ENCODE data around the gene TMEM235. TPM values are rescaled to one million over a fixed set of nuclear protein-coding genes. Genes with fewer than 3 reads are reported as not detected.

TMEM235 gene
- total and polyA plus RNA-seq, 9 of the 15 experiments (the other 6 are each of a cell fraction or from before 2014, with no cell fraction given), result not detected

GRCh38 chr17:78264590-78264989, 33.2 kb downstream of the TMEM235 start:
- H3K4me1 ChIP-seq (replicated peaks in 1 of 2; ENCODE audit: control insufficient read depth in 2 of 2, insufficient read depth in 2 of 2, low read length in 2 of 2), result peaks cover 69 to 79% of the 10 kb centered on the region in 2 experiments
- no peak overlapping the region for H3K9ac ChIP-seq (ENCODE audit: insufficient read depth in 1 of 2, low read depth in 2 of 2, low read length in 2 of 2)
- ChIA-PET CTCF (ENCODE audit: low intra/inter-chr PET ratio) (no interaction called here), POLR2A (interaction anchor here (1.2 kb wide), 1 partner anchor 48 kb away, joined by 3 read pairs; no protein-coding TSS in a partner anchor)
- WGBS (ENCODE audit: insufficient coverage, low coverage, missing lambda C conversion rate), result 61% methylated on average over 5 of the region's 5 CpGs
- no peaks in the 10 kb centered on the region for H3K9me3 ChIP-seq (replicated peaks; ENCODE audit: control insufficient read depth, insufficient read depth, low read depth, low read length)
- BruUV-seq (replicated peaks), result no TSS peak
- no peaks in the 10 kb centered on the region for H3K36me3 ChIP-seq (ENCODE audit: control insufficient read depth, insufficient read depth, low read length)
- no peaks in the 10 kb centered on the region for H3K9me1 ChIP-seq (ENCODE audit: control insufficient read depth, insufficient read depth, low read length)
- in situ Hi-C loops (cut with MboI) (no loop called here), intact Hi-C loops (cut with micrococcal nuclease) (no loop called here)
- H4K20me1 ChIP-seq (replicated peaks; ENCODE audit: control insufficient read depth, insufficient read depth, low read length), result no peaks in the 10 kb centered on the region
- ATAC-seq (no peak), DNase-seq (ENCODE audit: extremely low read depth in 1 of 4, low spot score in 3 of 4) (no peak), FAIRE-seq (no peak)
- TF ChIP-seq ZNF354B (CRISPR knock-in tag; IDR thresholded peaks at IDR 0.05) (no peak), MLX (CRISPR knock-in tag; conservative IDR thresholded peaks at IDR 0.05) (no peak), ELF2 (CRISPR knock-in tag; IDR thresholded peaks at IDR 0.05) (0 out of 2 replicates have a peak, but pooled peaks have one; percentile 30), ELF4 (CRISPR knock-in tag; IDR thresholded peaks at IDR 0.05) (no peak), TCF7L2 (IDR thresholded peaks at IDR 0.05; ENCODE audit: low read depth, low read length) (no peak), ZFX (CRISPR knock-in tag; IDR thresholded peaks at IDR 0.05) (no peak), BRD4 (IDR thresholded peaks at IDR 0.05) (0 out of 2 replicates have a peak, but pooled peaks have one; percentile 14), ZNF780A (CRISPR knock-in tag; IDR thresholded peaks at IDR 0.05) (no peak)
- no peaks in the 10 kb centered on the region for H3K27me3 ChIP-seq (ENCODE audit: control insufficient read depth in 2 of 2, insufficient read depth in 2 of 2, low read length in 2 of 2)
- H3K79me2 ChIP-seq (ENCODE audit: control insufficient read depth, insufficient read depth, low read length), result peaks cover 8% of the 10 kb centered on the region; the same call in 1 of the 3 replicates
- H3K4me2 ChIP-seq (ENCODE audit: insufficient read depth, low read length), result no peak overlapping the region
- no peak overlapping the region for H3K4me3 ChIP-seq
- peak overlapping the region; percentile 56; the same call in 2 of the 3 replicates for H3K27ac ChIP-seq (ENCODE audit: extremely low read depth, low read depth, low read length)
- H2AFZ ChIP-seq (ENCODE audit: low read depth, low read length), result no peak overlapping the region
